SK-N-SH treated with all-trans-retinoic acid at 6 μM for 48 hours (cell line): ENCODE data around the gene CLTB.

Experiments used
- ARNTL ChIP-seq: fragments of 450-650 bp; formaldehyde crosslinking; IDR thresholded peaks from 2 replicates; pipeline ENCODE4 v1.5.0; 2020; ENCODE audit warnings: low read depth, mild to moderate bottlenecking, moderate library complexity, borderline replicate concordance
- CSDC2 ChIP-seq: fragments of 250-450 bp; sonication (Bioruptor Pico); IDR thresholded peaks from 2 replicates; pipeline ENCODE4 v1.5.0; 2020; ENCODE audit warnings: mild to moderate bottlenecking, moderate library complexity
- ESRRG ChIP-seq: fragments of 250-450 bp; sonication (Bioruptor Pico); IDR thresholded peaks from 2 replicates; pipeline ENCODE4 v1.6.1; 2021; ENCODE audit warnings: mild to moderate bottlenecking
- ISL1 ChIP-seq: fragments of 250-450 bp; sonication (Bioruptor Pico); IDR thresholded peaks from 2 replicates; pipeline ENCODE4 v2.1.2; 2022; ENCODE audit warnings: mild to moderate bottlenecking, moderate library complexity
- TOX ChIP-seq: fragments of 250-450 bp; sonication (Bioruptor Pico); IDR thresholded peaks from 2 replicates; pipeline ENCODE4 v1.8.0; 2021; ENCODE audit warnings: mild to moderate bottlenecking, moderate library complexity, borderline replicate concordance
- ZFP30 ChIP-seq: fragments of 450-650 bp; formaldehyde crosslinking; IDR thresholded peaks from 2 replicates; pipeline ENCODE4 v1.5.0; 2022; ENCODE audit warnings: mild to moderate bottlenecking, moderate library complexity
- ZNF70 ChIP-seq: fragments of 450-650 bp; formaldehyde crosslinking; IDR thresholded peaks from 2 replicates; pipeline ENCODE4 v1.5.0; 2020; ENCODE audit warnings: mild to moderate bottlenecking, moderate library complexity
- TF ChIP-seq, protein P1 (sequence below): fragments of 250-450 bp; sonication (Bioruptor Pico); IDR thresholded peaks from 2 replicates; pipeline ENCODE4 v1.8.0; 2021; ENCODE audit warnings: low read depth, mild to moderate bottlenecking, moderate library complexity, borderline replicate concordance
- TF ChIP-seq, protein P2 (sequence below): fragments of 250-450 bp; sonication (Bioruptor Pico); IDR thresholded peaks from 2 replicates; pipeline ENCODE4 v1.8.0; 2020; ENCODE audit warnings: mild to moderate bottlenecking, moderate library complexity, borderline replicate concordance

DNA sequence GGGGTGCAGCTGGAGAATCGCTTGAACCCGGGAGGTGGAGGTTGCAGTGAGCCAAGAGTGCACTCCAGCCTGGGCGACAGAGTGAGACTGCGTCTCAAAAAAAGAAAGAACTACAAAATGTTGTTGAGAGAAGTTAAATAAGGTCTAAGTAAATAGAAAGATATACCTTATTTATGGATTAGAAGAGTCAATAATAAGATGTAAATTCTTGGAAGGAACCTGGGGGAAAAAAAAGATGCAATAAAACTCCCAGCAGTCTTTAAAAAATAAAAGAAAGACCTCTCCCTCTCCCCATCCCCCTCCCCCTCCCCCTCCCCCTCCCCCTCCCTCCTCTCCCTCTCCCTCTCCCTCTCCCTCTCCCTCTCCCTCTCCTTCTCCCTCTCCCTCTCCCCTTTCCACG, 16.4 kb upstream of the CLTB start:
- TF ChIP-seq TOX (CRISPR knock-in tag) (no peak), ARNTL (no peak), ESRRG (no peak), ZNF70 (CRISPR knock-in tag) (no peak), ISL1 (CRISPR knock-in tag) (no peak), ZFP30 (CRISPR knock-in tag) (no peak), CSDC2 (no peak)
- TF ChIP-seq, protein P1, sequence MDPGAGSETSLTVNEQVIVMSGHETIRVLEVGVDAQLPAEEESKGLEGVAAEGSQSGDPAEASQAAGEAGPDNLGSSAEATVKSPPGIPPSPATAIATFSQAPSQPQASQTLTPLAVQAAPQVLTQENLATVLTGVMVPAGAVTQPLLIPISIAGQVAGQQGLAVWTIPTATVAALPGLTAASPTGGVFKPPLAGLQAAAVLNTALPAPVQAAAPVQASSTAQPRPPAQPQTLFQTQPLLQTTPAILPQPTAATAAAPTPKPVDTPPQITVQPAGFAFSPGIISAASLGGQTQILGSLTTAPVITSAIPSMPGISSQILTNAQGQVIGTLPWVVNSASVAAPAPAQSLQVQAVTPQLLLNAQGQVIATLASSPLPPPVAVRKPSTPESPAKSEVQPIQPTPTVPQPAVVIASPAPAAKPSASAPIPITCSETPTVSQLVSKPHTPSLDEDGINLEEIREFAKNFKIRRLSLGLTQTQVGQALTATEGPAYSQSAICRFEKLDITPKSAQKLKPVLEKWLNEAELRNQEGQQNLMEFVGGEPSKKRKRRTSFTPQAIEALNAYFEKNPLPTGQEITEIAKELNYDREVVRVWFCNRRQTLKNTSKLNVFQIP (CRISPR knock-in tag): no peak
- TF ChIP-seq, protein P2, sequence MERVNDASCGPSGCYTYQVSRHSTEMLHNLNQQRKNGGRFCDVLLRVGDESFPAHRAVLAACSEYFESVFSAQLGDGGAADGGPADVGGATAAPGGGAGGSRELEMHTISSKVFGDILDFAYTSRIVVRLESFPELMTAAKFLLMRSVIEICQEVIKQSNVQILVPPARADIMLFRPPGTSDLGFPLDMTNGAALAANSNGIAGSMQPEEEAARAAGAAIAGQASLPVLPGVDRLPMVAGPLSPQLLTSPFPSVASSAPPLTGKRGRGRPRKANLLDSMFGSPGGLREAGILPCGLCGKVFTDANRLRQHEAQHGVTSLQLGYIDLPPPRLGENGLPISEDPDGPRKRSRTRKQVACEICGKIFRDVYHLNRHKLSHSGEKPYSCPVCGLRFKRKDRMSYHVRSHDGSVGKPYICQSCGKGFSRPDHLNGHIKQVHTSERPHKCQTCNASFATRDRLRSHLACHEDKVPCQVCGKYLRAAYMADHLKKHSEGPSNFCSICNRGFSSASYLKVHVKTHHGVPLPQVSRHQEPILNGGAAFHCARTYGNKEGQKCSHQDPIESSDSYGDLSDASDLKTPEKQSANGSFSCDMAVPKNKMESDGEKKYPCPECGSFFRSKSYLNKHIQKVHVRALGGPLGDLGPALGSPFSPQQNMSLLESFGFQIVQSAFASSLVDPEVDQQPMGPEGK (CRISPR knock-in tag): no peak
